ENCODE results near the gene TUBA3D. TPM values are rescaled to one million over a fixed set of nuclear protein-coding genes. Genes with fewer than 3 reads are reported as not detected.
"Not testable (repeated sequence)": the region's sequence is repeated elsewhere in the genome, so short reads cannot be mapped to it uniquely, and the experiment has no call there.

Gene TUBA3D
- total RNA-seq, 1 donor from 2014 or later: not detected

DNA sequence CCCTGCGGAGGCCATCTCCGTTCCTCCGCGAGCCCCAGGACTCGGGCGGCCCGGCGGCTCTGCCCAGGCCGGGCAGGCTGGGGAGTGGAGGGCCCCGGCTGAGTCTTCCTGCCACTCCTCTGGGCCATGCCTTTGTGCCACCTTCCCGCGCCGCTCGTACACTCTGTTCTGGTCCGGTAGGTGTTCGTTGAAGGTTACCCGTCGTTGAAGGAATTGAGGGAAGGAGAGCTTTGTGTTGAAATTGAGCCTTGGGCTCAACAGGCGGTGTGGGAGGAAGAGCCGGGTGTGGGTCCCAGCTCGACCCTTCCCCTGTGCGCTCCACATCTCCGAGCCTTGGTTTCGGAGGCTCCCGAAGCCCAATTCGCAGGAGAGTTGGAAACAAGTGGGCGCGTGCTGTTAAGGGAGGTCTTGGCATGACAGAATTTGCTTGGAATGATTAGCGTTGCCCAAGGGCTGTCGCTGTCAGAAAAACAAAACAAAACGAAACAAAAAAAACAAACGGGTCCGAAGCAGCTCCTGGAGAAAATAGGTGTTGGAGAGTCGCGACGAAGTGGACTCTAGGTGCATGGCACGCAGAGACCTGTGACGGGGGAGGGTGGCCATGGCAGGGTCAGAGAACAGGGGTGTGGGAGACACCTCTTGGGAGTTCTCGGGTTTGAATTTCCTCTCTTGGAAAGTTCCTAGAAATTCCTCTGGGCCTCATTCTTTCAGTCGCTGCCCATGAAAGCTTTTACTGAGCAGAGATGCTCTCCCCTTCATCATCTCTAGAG is 17.5 kb downstream of the TUBA3D start:
- no peaks in the 10 kb centered on the region for H3K9me3 Mint-ChIP-seq
- DNase-seq (ENCODE audit: extremely low spot score, unreplicated experiment): no peak
- TF ChIP-seq, protein P1, sequence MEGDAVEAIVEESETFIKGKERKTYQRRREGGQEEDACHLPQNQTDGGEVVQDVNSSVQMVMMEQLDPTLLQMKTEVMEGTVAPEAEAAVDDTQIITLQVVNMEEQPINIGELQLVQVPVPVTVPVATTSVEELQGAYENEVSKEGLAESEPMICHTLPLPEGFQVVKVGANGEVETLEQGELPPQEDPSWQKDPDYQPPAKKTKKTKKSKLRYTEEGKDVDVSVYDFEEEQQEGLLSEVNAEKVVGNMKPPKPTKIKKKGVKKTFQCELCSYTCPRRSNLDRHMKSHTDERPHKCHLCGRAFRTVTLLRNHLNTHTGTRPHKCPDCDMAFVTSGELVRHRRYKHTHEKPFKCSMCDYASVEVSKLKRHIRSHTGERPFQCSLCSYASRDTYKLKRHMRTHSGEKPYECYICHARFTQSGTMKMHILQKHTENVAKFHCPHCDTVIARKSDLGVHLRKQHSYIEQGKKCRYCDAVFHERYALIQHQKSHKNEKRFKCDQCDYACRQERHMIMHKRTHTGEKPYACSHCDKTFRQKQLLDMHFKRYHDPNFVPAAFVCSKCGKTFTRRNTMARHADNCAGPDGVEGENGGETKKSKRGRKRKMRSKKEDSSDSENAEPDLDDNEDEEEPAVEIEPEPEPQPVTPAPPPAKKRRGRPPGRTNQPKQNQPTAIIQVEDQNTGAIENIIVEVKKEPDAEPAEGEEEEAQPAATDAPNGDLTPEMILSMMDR (conservative IDR thresholded peaks at IDR 0.05): no peak
- peak overlapping the region; percentile 98 for H3K27ac Mint-ChIP-seq
- no peaks in the 10 kb centered on the region for H3K36me3 Mint-ChIP-seq
- peaks cover 4% of the 10 kb centered on the region for H3K4me1 Mint-ChIP-seq (ENCODE audit: unreplicated experiment)
- H3K27me3 Mint-ChIP-seq: no peaks in the 10 kb centered on the region
- H3K4me3 Mint-ChIP-seq: peak overlapping the region; percentile 98

DNA sequence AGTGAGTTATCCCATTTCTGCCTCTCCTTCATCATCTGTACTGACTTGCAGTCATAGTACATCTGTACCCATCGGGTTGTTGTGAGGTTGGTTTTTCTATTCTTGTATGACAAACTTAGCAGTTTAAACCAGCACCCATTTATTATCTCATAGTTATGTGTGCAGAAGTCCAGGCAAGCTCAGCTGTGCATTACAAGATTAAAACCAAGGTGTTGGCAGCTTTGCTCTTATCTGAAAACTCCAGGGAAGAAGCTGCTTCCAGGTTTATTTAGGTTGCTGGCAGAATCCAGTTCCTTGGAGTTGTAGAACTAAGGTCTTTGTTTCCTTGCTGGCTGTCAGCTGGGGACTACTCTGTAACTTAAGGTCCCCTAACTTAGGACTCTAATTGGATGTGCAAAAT is 19.6 kb downstream of the TUBA3D start:
- peak overlapping the region; percentile 61 for H3K4me3 Mint-ChIP-seq
- H3K36me3 Mint-ChIP-seq; H3K4me1 Mint-ChIP-seq (ENCODE audit: unreplicated experiment); H3K27ac Mint-ChIP-seq; H3K9me3 Mint-ChIP-seq; DNase-seq (ENCODE audit: extremely low spot score, unreplicated experiment); H3K27me3 Mint-ChIP-seq: not testable (repeated sequence)

- H3K4me3 Mint-ChIP-seq; H3K4me1 Mint-ChIP-seq (ENCODE audit: unreplicated experiment); DNase-seq (ENCODE audit: extremely low spot score, unreplicated experiment); H3K27me3 Mint-ChIP-seq; H3K36me3 Mint-ChIP-seq; H3K27ac Mint-ChIP-seq; H3K9me3 Mint-ChIP-seq: not testable (repeated sequence)
These were observed 22.5 kb downstream of the TUBA3D start for GRCh38 chr2:131498321-131498973.

- H3K4me1 Mint-ChIP-seq (ENCODE audit: unreplicated experiment); H3K36me3 Mint-ChIP-seq; H3K27me3 Mint-ChIP-seq; DNase-seq (ENCODE audit: extremely low spot score, unreplicated experiment); H3K27ac Mint-ChIP-seq; H3K9me3 Mint-ChIP-seq; H3K4me3 Mint-ChIP-seq: not testable (repeated sequence)
These were observed 27.7 kb downstream of the TUBA3D start for GRCh38 chr2:131503587-131503986.

- not testable (repeated sequence) for DNase-seq (ENCODE audit: extremely low spot score, unreplicated experiment); H3K4me1 Mint-ChIP-seq (ENCODE audit: unreplicated experiment); H3K36me3 Mint-ChIP-seq; H3K27ac Mint-ChIP-seq; H3K27me3 Mint-ChIP-seq; H3K9me3 Mint-ChIP-seq; H3K4me3 Mint-ChIP-seq
These were observed 28.3 kb downstream of the TUBA3D start for GRCh38 chr2:131504082-131504750.

GRCh38 chr2:131509615-131510014 is 33.7 kb downstream of the TUBA3D start:
- Mint-ChIP-seq H3K27me3 (no peaks in the 10 kb centered on the region), H3K4me3 (no peak overlapping the region), H3K9me3 (no peaks in the 10 kb centered on the region), H3K36me3 (peaks cover 6% of the 10 kb centered on the region), H3K27ac (no peak overlapping the region), H3K4me1 (ENCODE audit: unreplicated experiment) (no peaks in the 10 kb centered on the region)
- DNase-seq (ENCODE audit: extremely low spot score, unreplicated experiment): no peak
- TF ChIP-seq, protein P1 (conservative IDR thresholded peaks at IDR 0.05): no peak

- not testable (repeated sequence) for H3K27ac Mint-ChIP-seq; H3K36me3 Mint-ChIP-seq; DNase-seq (ENCODE audit: extremely low spot score, unreplicated experiment)
These were observed 35.5 kb downstream of the TUBA3D start for GRCh38 chr2:131511291-131511968.

DNA sequence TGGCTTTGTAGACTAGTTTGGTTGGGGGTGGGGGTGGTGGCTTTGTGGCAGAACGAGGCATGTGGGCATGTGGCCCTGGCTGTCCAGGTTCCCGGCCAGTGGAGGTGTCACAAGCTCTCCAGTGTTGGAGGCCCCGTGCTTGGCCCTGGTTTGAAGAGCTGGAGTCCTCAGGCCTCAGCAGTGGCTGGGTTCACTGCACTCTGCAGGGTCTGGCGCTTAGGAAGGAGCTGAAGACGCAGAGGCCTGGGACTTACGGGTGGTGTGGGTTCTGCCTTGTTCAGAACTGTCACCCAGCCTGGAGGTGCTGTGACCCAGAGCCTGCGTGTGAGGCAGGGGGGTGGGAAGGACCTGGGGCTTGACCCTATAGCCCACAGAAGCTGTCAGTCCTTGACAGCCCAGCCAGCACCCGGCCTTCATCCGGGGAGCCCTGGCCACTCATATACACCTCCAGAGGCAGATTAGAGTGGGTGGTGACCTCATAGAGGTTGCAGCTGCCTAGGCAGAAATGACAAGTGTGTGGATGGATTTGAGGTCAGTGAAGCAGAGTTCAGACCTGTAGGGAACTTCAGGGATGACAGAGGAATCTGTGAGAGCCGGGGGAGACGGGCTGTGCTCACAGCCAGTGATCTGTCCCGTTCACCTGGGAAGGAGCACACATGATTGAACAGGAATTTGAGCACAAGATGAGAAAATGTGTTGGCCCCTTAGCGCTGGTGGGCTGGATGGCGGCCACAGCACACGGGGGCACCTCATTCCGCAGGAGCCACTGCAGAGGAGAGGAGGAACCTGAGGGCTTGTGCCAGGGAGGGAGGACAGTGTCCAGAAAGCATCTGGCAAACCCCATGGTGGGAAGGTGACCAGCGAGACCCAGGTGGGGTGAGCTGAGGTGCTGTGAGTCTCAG is 36.3 kb downstream of the TUBA3D start:
- not testable (repeated sequence) for H3K36me3 Mint-ChIP-seq; H3K9me3 Mint-ChIP-seq; H3K27ac Mint-ChIP-seq; H3K4me3 Mint-ChIP-seq; H3K27me3 Mint-ChIP-seq; H3K4me1 Mint-ChIP-seq (ENCODE audit: unreplicated experiment); DNase-seq (ENCODE audit: extremely low spot score, unreplicated experiment)

More at GRCh38 chr2:131511291-131511968, 35.5 kb downstream of the TUBA3D start:
- not testable (repeated sequence) for H3K27me3 Mint-ChIP-seq; H3K4me1 Mint-ChIP-seq (ENCODE audit: unreplicated experiment); H3K9me3 Mint-ChIP-seq; H3K4me3 Mint-ChIP-seq

- not testable (repeated sequence) for H3K4me3 Mint-ChIP-seq; H3K27ac Mint-ChIP-seq; H3K4me1 Mint-ChIP-seq (ENCODE audit: unreplicated experiment); H3K9me3 Mint-ChIP-seq; DNase-seq (ENCODE audit: extremely low spot score, unreplicated experiment); H3K36me3 Mint-ChIP-seq; H3K27me3 Mint-ChIP-seq
These were observed 38.7 kb downstream of the TUBA3D start for GRCh38 chr2:131514408-131515166.

DNA sequence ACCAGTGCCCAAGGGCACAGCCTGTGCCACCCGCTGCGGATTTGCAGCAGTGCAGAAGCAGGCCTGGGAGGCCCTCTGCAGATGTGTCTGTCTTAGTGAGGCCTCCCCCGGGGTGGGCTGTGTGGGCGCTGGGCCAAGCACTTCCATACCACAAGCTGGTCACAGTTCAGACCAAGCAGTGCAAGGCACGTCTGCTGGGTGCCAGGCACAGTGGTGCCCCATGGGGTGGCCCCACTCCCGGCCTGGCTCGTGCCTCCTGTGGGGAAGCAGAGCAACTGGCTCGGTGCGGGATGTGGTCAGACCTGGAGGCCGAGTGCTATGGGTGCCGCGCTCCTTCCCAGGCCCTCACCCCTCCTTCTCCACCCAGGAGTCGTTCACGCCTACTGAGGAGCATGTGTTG is 39.3 kb downstream of the TUBA3D start:
- not testable (repeated sequence) for DNase-seq (ENCODE audit: extremely low spot score, unreplicated experiment); H3K4me3 Mint-ChIP-seq; H3K36me3 Mint-ChIP-seq; H3K27ac Mint-ChIP-seq; H3K27me3 Mint-ChIP-seq; H3K4me1 Mint-ChIP-seq (ENCODE audit: unreplicated experiment); H3K9me3 Mint-ChIP-seq
